ENCODE results near the gene LACRT.
"Not testable (repeated sequence)": the region's sequence is repeated elsewhere in the genome, so short reads cannot be mapped to it uniquely, and the experiment has no call there.

LACRT gene

GRCh38 chr12:54658306-54659264, 23.9 kb upstream of the LACRT start:
- Histone ChIP-seq H3K27me3 (ENCODE audit: control insufficient read depth, insufficient read depth, low read length) (peaks cover 3% of the 10 kb centered on the region), H3K9me3 (ENCODE audit: control insufficient read depth, low read length) (no peaks in the 10 kb centered on the region), H3K36me3 (ENCODE audit: control insufficient read depth, insufficient read depth, low read length) (no peaks in the 10 kb centered on the region), H3K4me3 (ENCODE audit: low read length) (no peak overlapping the region), H3K9ac (ENCODE audit: low read length) (no peak overlapping the region), H3K4me1 (ENCODE audit: control insufficient read depth, insufficient read depth, low read length) (no peaks in the 10 kb centered on the region)

- H3K27me3 ChIP-seq (ENCODE audit: control insufficient read depth, insufficient read depth, low read length) = peaks cover 3% of the 10 kb centered on the region
- H3K9ac ChIP-seq (ENCODE audit: low read length) = no peak overlapping the region
- no peaks in the 10 kb centered on the region for H3K9me3 ChIP-seq (ENCODE audit: control insufficient read depth, low read length)
- H3K36me3 ChIP-seq (ENCODE audit: control insufficient read depth, insufficient read depth, low read length) = no peaks in the 10 kb centered on the region
- H3K4me3 ChIP-seq (ENCODE audit: low read length) = no peak overlapping the region
- H3K4me1 ChIP-seq (ENCODE audit: control insufficient read depth, insufficient read depth, low read length) = no peaks in the 10 kb centered on the region
Measured at GRCh38 chr12:54657105-54657607, 22.5 kb upstream of the LACRT start.

DNA sequence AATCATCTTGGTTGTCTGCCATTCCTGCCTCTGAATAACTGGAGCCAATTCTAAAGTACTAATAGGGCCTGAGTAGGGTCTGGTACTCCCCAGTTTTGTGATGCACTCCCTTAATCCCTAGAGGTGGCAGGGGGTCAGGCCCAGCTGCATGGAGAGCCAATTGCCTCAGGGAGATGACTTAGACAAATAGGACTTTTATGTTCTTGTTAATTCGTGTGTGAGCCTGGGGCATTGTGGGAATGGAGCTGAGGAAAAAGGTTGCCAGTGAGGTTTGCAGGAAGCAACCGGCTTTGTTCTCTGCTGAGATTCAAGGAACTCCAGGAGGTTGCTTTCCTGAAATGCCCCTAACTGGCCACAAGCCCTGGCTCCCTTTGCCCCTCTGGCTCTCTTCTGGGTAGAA, 20.2 kb upstream of the LACRT start:
- Histone ChIP-seq H3K36me3 (ENCODE audit: control insufficient read depth, insufficient read depth, low read length) (no peaks in the 10 kb centered on the region), H3K9me3 (ENCODE audit: control insufficient read depth, low read length) (no peaks in the 10 kb centered on the region), H3K9ac (ENCODE audit: low read length) (no peak overlapping the region), H3K4me1 (ENCODE audit: control insufficient read depth, insufficient read depth, low read length) (no peaks in the 10 kb centered on the region), H3K4me3 (ENCODE audit: low read length) (no peak overlapping the region), H3K27me3 (ENCODE audit: control insufficient read depth, insufficient read depth, low read length) (peaks cover 3% of the 10 kb centered on the region)

DNA sequence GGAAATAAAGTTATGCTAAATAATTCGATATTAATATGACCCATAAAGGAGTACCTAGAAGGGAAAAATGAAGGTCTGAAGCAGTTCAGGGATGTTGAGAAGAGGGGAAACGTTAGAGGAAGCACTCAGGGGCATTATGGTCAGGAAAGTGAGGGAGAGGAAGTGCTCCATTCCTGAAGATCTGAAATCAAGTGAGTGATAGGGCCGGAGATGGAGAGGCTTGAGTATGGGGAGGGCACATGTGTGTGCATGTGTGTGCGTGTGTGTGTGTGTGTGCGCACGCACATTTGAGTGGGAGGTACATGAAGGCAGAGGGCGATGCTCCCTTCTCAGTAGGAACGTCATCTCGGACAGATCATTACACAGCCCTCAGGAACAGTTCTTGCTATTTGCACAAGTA, 18.3 kb upstream of the LACRT start:
- H3K4me1 ChIP-seq (ENCODE audit: control insufficient read depth, insufficient read depth, low read length) = no peaks in the 10 kb centered on the region
- no peaks in the 10 kb centered on the region for H3K9me3 ChIP-seq (ENCODE audit: control insufficient read depth, low read length)
- no peak overlapping the region for H3K9ac ChIP-seq (ENCODE audit: low read length)
- H3K36me3 ChIP-seq (ENCODE audit: control insufficient read depth, insufficient read depth, low read length) = no peaks in the 10 kb centered on the region
- H3K27me3 ChIP-seq (ENCODE audit: control insufficient read depth, insufficient read depth, low read length) = peaks cover 3% of the 10 kb centered on the region
- no peak overlapping the region for H3K4me3 ChIP-seq (ENCODE audit: low read length)

- H3K4me1 ChIP-seq (ENCODE audit: control insufficient read depth, insufficient read depth, low read length) = no peaks in the 10 kb centered on the region
- no peaks in the 10 kb centered on the region for H3K9me3 ChIP-seq (ENCODE audit: control insufficient read depth, low read length)
- H3K4me3 ChIP-seq (ENCODE audit: low read length) = no peak overlapping the region
- H3K27me3 ChIP-seq (ENCODE audit: control insufficient read depth, insufficient read depth, low read length) = peaks cover under 1% of the 10 kb centered on the region
- no peak overlapping the region for H3K9ac ChIP-seq (ENCODE audit: low read length)
- no peaks in the 10 kb centered on the region for H3K36me3 ChIP-seq (ENCODE audit: control insufficient read depth, insufficient read depth, low read length)
Measured at GRCh38 chr12:54650889-54651288, 16.2 kb upstream of the LACRT start.

DNA sequence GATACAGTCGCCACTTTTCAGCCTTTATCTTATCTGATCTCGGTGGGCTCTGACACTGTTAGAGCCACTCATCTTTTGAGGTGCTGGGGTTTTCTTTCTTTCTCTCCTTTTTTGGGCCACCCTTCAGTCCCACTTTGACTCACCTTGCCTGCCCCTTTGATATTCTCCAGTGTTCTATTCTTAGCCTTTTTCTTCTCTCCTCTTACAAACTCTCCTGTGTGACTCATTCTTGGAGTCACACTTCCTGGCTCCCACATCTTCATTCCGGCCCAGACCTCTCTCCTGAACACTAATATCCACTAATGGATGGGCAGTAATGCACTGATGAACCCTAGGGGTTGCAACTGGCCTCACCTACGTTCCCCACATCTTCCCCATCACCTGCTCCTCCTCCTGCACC, 15.7 kb upstream of the LACRT start:
- Histone ChIP-seq H3K27me3 (ENCODE audit: control insufficient read depth, insufficient read depth, low read length) (peaks cover 2% of the 10 kb centered on the region), H3K4me3 (ENCODE audit: low read length) (no peak overlapping the region), H3K4me1 (ENCODE audit: control insufficient read depth, insufficient read depth, low read length) (no peaks in the 10 kb centered on the region), H3K9me3 (ENCODE audit: control insufficient read depth, low read length) (no peaks in the 10 kb centered on the region), H3K36me3 (ENCODE audit: control insufficient read depth, insufficient read depth, low read length) (no peaks in the 10 kb centered on the region), H3K9ac (ENCODE audit: low read length) (no peak overlapping the region)

GRCh38 chr12:54649825-54650224, 15.1 kb upstream of the LACRT start:
- H3K36me3 ChIP-seq (ENCODE audit: control insufficient read depth, insufficient read depth, low read length) = no peaks in the 10 kb centered on the region
- H3K27me3 ChIP-seq (ENCODE audit: control insufficient read depth, insufficient read depth, low read length) = peaks cover 5% of the 10 kb centered on the region
- no peak overlapping the region for H3K4me3 ChIP-seq (ENCODE audit: low read length)
- H3K9me3 ChIP-seq (ENCODE audit: control insufficient read depth, low read length) = no peaks in the 10 kb centered on the region
- H3K4me1 ChIP-seq (ENCODE audit: control insufficient read depth, insufficient read depth, low read length) = no peaks in the 10 kb centered on the region
- no peak overlapping the region for H3K9ac ChIP-seq (ENCODE audit: low read length)

GRCh38 chr12:54648265-54648664, 13.6 kb upstream of the LACRT start, which contains the start of gene DCD:
Gene DCD, minus strand, starts transcription at chr12:54648365. Its CDS starts 62 bp downstream, at chr12:54648303.
- H3K9ac ChIP-seq (ENCODE audit: low read length) = no peak within 1 kb of the TSS
- H3K4me1 ChIP-seq (ENCODE audit: control insufficient read depth, insufficient read depth, low read length) = no peaks in the 10 kb centered on the region
- H3K36me3 ChIP-seq (ENCODE audit: control insufficient read depth, insufficient read depth, low read length) = no peaks in the 10 kb centered on the region
- no peaks in the 10 kb centered on the region for H3K9me3 ChIP-seq (ENCODE audit: control insufficient read depth, low read length)
- no peak within 1 kb of the TSS for H3K4me3 ChIP-seq (ENCODE audit: low read length)
- peaks cover 10% of the 10 kb centered on the region for H3K27me3 ChIP-seq (ENCODE audit: control insufficient read depth, insufficient read depth, low read length)

DNA sequence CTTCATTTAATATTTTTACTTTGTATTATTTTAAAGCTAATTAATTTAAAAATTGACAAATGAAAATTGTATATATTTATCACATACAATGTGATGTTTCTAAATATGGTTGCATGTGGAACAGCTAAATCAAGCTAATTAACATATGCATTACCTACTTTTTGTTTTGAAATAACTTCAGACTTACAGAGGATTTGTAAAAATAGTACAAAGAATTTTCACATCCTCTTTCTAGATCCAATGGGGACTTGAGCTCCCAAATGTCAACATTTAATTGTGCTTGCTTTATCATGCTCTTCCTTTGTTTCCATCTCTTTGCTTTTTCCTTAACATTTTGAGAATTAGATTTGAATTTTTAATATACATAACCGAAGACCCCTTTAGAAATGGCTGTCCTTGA, 6.9 kb upstream of the LACRT start:
- Histone ChIP-seq H3K4me3 (ENCODE audit: low read length) (no peak overlapping the region), H3K9me3 (ENCODE audit: control insufficient read depth, low read length) (no peaks in the 10 kb centered on the region), H3K9ac (ENCODE audit: low read length) (no peak overlapping the region), H3K36me3 (ENCODE audit: control insufficient read depth, insufficient read depth, low read length) (no peaks in the 10 kb centered on the region), H3K4me1 (ENCODE audit: control insufficient read depth, insufficient read depth, low read length) (no peaks in the 10 kb centered on the region), H3K27me3 (ENCODE audit: control insufficient read depth, insufficient read depth, low read length) (peaks cover 10% of the 10 kb centered on the region)

DNA sequence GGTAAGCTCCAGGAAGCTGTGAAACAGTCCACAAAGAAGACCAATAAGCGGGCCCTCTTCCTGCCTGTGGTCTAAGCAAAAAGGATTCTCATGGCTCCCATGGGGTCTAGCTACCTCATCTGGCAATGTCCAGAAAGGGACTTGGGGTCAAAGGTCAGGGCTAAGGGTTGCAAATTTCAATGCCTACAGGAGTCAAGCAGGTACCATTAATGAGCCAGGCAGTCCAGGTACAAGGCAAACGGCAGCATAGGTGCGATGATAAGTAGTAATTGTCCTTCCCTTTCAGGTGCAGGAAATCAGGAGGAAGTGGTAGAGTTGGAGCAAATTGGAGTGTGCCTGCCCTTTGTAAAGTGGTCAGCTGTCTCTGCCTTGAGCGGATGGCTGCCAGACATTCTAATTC, 6.4 kb upstream of the LACRT start:
- H3K4me1 ChIP-seq (ENCODE audit: control insufficient read depth, insufficient read depth, low read length) = no peaks in the 10 kb centered on the region
- H3K4me3 ChIP-seq (ENCODE audit: low read length) = no peak overlapping the region
- no peak overlapping the region for H3K9ac ChIP-seq (ENCODE audit: low read length)
- H3K36me3 ChIP-seq (ENCODE audit: control insufficient read depth, insufficient read depth, low read length) = no peaks in the 10 kb centered on the region
- peaks cover 10% of the 10 kb centered on the region for H3K27me3 ChIP-seq (ENCODE audit: control insufficient read depth, insufficient read depth, low read length)
- no peaks in the 10 kb centered on the region for H3K9me3 ChIP-seq (ENCODE audit: control insufficient read depth, low read length)

GRCh38 chr12:54639112-54639511, 4.4 kb upstream of the LACRT start:
- not testable (repeated sequence) for H3K9ac ChIP-seq (ENCODE audit: low read length)

DNA sequence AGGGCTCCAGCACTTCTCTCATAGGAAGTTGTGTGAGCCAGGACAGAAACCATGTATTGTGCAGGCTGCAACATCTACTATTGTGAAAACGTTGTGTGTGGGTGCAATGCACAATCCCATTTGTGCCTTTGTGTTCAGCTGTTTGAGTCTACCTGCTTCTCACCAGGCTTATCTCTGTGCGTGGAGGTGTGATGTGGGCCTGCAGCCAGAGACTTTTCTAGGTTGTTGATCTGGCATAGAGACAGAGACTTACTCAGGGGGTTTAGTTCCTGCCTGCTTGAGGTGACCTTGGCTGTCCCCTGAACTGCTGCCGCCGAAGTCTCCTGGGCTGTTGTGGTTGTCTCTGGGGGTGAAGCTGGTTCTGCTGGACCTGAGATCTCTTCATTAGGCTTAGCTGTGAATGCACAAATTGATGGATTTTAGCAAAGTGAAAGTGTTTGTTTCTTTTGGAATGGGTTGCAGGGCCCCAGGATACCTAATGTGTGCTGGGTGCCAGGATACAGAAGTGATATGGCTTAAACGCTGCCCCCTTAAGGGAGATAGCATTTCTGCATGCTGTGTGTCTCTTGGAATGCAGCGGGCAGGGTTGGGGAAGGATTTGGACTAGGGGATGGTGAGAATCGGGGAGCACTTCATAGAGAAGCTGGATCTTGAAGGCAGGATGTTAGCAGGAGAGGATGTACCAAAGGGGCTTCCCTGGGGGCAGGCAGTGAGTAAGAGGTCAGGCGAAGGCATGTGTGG, 2.5 kb downstream of the LACRT start:
- H3K27me3 ChIP-seq (ENCODE audit: control insufficient read depth, insufficient read depth, low read length) = peaks cover 3% of the 10 kb centered on the region
- H3K9ac ChIP-seq (ENCODE audit: low read length) = no peak overlapping the region
- H3K9me3 ChIP-seq (ENCODE audit: control insufficient read depth, low read length) = no peaks in the 10 kb centered on the region
- no peaks in the 10 kb centered on the region for H3K4me1 ChIP-seq (ENCODE audit: control insufficient read depth, insufficient read depth, low read length)
- no peaks in the 10 kb centered on the region for H3K36me3 ChIP-seq (ENCODE audit: control insufficient read depth, insufficient read depth, low read length)
- H3K4me3 ChIP-seq (ENCODE audit: low read length) = no peak overlapping the region

More at GRCh38 chr12:54639112-54639511, 4.4 kb upstream of the LACRT start:
- not testable (repeated sequence) for H3K27me3 ChIP-seq (ENCODE audit: control insufficient read depth, insufficient read depth, low read length); H3K4me1 ChIP-seq (ENCODE audit: control insufficient read depth, insufficient read depth, low read length); H3K9me3 ChIP-seq (ENCODE audit: control insufficient read depth, low read length); H3K36me3 ChIP-seq (ENCODE audit: control insufficient read depth, insufficient read depth, low read length); H3K4me3 ChIP-seq (ENCODE audit: low read length)

Data from mucosa of stomach (tissue), 1 donor.